HG03196 (cell line): ENCODE results near the gene BCAR3.
A peak's percentile ranks its signal among the peaks of the same experiment; 100 is the strongest.

Source experiments
- ATAC-seq: cut with Tn5 transposase; IDR thresholded peaks from one replicate; pipeline ENCODE4 v1.9.1; 2021; ENCODE audit not compliant: unreplicated experiment

BCAR3 gene

GRCh38 chr1:93681101-93681988 lies at the start of gene BCAR3:
Gene BCAR3, minus strand, starts transcription at chr1:93681837. Its CDS starts 6,907 bp downstream, at chr1:93674930.
- peak; percentile 12 for ATAC-seq

DNA sequence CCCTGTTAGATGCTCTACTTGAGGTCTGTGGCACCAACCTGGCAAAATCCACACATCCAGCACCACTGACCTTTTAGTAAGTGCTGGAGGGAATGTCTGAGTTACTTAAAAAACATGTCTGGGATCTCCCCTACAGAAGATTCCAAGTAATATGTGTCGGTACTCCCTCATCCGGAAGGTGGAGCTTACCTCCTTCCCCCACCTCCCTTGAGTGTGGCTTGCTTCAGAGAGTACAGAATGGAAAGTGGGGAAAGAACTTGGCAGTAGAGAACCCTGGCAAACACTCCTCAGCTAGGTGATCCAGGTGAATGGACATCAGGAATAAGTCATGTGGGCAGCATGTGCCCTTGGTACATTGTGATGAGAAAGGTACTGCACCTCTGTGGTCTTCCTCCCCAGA lies 49.0 kb upstream of the BCAR3 start:
- no peak for ATAC-seq

DNA sequence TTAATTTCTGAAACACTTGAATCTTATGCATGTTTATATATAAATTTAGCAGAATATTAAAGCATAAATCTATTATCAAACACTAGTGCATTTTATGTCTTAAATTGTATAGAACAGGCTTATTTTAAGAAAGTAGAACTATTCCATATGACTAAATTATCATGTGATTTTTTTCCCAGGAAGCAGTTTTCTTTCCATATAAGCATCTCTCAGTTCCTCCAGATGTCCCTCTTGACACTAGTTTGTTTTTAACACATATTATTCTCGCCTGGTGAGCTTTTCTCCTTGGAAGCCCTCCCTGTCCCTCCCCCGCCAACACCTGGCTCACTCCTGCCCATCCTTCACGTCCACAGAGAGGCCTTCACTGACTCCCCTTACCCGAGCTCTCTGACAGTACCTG lies 48.3 kb upstream of the BCAR3 start:
- no peak for ATAC-seq

DNA sequence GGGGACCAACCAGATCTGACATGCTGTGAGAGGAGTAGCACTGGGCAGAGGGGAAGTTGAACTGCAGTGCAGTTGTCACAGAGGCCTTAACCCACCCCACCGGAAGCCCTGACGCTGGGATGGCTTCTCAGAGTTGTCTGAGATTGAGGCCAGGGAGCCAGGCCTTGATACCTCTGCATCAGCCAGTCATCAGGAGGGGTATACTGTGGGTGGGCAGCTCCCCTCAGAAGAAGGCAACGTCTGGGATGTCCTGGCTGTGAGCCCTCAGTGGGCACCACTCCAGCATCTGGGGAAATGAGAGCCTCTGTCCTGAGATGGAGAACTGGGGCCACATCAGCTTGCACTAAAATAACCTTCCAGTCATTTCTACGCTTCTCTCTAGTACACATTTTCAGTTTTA lies 47.9 kb upstream of the BCAR3 start:
- no peak for ATAC-seq

- ATAC-seq: no peak
Measured at GRCh38 chr1:93728480-93729131, 47.0 kb upstream of the BCAR3 start.

- ATAC-seq: no peak
Measured at GRCh38 chr1:93723733-93724270, 42.2 kb upstream of the BCAR3 start.

GRCh38 chr1:93723110-93723509 lies 41.5 kb upstream of the BCAR3 start:
- ATAC-seq: no peak

GRCh38 chr1:93722081-93723031 lies 40.7 kb upstream of the BCAR3 start:
- no peak for ATAC-seq

- ATAC-seq: no peak
Measured at GRCh38 chr1:93720956-93721626, 39.5 kb upstream of the BCAR3 start.

- ATAC-seq: no peak
Measured at GRCh38 chr1:93717640-93718039, 36.0 kb upstream of the BCAR3 start.

DNA sequence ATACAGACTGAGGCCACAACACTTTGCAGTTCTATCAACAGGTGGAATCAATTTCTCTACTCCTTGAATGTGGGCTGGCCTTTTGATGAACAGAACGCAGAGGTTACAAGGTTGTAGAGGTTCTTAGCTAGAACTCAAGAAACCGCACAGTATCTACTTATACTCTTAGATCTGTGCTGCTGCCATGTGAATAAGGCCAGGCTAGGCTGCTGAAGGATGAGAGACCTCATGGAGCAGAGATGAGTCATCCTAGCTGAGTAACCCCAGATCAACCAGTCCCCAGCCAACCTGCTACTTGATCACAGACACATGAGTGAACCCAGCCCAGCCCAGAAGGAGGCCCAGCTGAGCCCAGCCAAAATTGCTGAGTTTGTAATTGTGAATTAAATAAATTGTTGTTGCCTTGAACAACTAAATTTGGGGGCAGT lies 35.3 kb upstream of the BCAR3 start:
- no peak for ATAC-seq

GRCh38 chr1:93716163-93716562 lies 34.5 kb upstream of the BCAR3 start:
- ATAC-seq: no peak

DNA sequence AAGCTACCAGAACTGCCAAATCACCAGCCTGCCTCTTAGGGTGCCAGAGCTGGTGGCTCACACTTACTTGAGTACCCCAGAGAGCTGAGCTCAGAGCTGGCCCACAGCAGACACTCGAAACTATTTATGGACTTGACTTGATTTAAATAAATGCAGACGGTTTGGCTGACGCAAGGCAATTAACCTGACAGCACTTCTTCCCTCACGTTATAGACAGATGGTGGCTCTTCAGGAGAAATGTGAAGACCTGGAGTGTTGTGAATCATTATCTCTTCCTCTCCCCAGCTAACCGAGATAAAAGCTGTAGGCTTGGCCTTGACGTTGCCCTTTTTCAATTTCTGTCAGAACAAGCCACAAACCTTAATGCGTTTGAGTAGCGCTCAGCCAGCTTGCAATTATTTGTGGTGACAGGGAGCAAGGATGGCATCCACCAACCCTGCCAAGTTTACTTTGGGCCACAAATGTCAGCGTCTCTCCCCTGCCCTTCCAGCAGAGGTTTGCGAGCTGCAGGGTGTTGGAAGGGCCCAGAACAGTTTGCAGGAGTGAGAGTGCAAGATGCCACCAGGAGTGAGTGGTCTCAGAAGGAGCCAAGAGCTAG lies 34.0 kb upstream of the BCAR3 start:
- ATAC-seq: peak; percentile 42

- ATAC-seq: no peak
Measured at GRCh38 chr1:93714356-93714755, 32.7 kb upstream of the BCAR3 start.

DNA sequence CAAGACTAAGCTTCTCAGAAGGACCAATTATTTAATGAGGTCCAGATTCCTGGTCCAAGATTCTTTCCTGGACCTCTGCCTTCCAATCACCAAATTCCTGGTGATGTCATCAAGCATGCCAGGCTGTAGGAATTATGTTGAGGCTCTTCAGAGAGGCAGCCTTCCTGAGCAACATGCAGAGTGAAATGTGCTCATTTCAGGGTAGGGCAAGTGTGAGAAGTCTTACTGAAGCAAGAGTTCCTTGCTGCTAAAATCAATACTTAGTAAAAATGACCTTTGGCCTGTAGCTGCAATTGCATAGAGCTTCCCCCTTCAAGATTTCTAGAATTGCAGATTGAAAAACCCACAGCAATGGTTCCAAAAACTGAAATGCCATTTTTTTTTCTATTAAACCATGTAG lies 31.7 kb upstream of the BCAR3 start:
- ATAC-seq: no peak

DNA sequence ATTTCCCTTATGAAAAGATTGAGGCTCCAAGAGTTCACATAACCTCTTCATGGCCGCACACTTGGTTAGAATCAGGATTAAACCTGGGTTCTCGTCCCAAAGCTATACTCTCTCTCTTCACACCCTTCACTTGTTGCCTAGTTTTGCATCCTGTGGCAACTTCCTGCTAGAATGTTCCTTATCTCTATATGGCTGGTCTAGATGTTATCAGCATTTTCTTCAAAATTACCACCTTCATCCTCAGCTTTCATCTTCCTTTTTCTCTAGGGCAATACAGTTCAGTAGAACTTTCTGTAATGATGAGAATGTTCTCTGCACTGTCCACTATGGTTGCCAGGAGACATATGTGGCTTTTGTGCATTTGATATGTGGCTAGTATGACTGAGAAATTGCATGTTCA lies 31.1 kb upstream of the BCAR3 start:
- ATAC-seq: no peak

DNA sequence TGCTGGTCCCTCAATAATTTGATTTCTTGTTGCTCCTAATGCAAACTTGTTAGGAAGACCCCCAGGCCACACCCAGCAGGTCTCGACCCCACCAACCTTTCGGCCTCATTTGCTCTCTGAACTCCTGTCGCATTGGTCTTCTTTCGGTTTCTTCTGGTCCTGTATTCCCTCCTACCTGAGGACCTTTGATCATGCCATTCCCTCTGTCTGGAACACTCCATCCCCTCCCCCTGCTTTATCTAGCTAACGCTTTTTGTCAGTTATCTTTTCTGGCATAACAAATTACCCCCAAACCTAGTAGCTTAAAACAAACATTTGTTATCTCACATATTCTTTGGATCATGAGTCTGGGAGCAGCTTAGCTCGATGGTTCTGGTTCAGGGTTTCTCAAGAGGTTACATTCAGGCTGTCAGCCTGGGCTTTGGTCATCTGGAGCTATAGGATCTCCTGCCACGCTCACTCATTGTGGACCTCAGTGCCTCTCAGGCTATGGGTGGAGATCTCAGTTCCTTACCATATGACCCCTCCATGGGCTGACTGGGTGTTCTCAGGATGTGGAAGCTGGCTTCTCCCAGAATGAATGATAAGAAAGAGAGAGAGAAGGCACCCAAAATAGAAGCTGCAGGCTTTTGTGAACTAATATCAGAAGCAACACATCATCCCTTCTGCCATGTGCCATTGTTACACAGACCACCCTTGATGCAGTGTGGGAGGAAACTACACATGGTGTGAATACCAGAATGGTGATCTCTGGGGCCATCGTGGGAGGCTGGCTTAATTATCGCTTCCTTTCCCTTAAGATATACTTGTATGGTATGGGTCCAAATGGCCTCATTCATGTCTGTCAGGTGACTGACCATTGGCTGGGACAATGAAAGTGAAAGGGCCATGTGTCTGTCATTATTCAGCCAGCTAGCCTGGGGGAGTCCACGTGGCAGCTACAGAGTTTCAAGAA lies 29.1 kb upstream of the BCAR3 start:
- no peak for ATAC-seq

DNA sequence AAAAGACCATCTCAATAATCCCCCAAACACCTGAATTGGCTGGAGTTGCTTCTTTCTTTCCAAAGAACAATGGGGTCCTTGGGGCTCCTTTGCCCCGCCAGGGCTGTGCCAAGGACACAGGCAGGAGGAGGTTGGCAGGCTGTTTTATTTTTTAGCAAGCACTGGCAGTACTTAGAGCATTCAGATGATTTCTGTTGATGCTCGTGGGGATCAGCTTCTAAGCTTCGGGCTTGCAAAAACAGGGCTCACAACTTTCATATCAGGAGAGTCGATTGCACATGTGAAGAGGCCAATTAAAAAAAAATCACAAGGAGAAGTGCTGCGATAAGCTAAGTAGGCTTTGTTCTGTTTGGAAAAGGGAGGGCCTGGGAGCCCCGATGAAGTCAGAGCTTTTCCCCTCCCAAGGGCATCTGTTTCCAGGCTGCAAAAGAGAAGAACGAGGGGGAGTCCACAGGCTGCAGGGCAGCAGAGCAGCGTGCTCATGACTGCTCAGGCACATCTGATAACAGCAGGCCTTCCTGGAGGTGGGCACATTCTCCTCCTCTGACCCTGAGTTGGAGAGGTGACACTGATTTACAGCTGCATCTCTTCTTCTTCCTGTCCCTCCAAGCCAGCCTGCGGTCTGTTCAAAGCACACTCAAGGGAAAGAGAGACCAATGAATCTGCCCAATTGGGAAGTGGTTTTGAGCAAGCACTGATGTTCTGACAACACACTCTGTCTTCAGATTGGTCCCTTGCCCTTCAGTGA lies 27.3 kb upstream of the BCAR3 start:
- no peak for ATAC-seq
